Suprapubic skin (tissue), 4 donors: ENCODE measurements around the gene SFMBT1.

Source experiments
- CTCF ChIP-seq, 2 donors: fragments of 200-600 bp in 1 of 2; fragments of 450-650 bp in 1 of 2; sonication (generic) in 1 of 2; IDR thresholded peaks; one replicate each; pipeline ENCODE4 v1.5.1; 2016 to 2019; ENCODE audit warnings: antibody characterized with exemption in 2 of 2, mild to moderate bottlenecking in 1 of 2, moderate library complexity in 1 of 2
- EP300 ChIP-seq: sonication (generic); formaldehyde crosslinking; IDR thresholded peaks from one replicate; pipeline ENCODE4 v1.6.1; 2017; ENCODE audit warnings: antibody characterized with exemption
- POLR2A ChIP-seq, 2 donors: fragments of 450-650 bp; IDR thresholded peaks; one replicate each; pipeline ENCODE4 v1.6.1; 2017; ENCODE audit warnings: antibody characterized with exemption in 2 of 2, mild to moderate bottlenecking in 2 of 2, moderate library complexity in 2 of 2
- POLR2AphosphoS5 ChIP-seq, 3 donors: sonication (generic); formaldehyde crosslinking; IDR thresholded peaks; one replicate each; pipeline ENCODE4 v1.6.1; 2017; ENCODE audit warnings: antibody characterized with exemption in 3 of 3

DNA sequence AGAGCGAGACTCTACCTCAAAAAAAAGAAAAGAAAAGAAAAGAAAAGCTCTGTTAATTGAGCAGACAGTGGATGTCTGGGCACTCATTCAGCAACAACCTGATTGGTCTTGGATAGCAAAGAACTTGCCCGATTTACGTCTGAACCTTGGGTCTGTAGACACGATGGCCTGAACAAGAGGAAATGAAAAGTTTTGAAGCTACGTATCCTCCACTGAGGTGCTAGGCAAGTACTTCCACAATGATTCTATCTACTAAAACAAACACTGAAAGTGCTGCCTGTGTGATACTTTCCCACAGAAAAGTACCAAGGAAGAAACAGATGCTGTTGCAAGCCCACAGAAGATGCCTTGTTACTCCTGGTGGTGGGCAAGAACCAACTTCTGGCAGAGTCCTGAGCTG, 189.2 kb downstream of the SFMBT1 start:
- TF ChIP-seq CTCF (IDR thresholded peaks at IDR 0.05) (no peak), POLR2A (IDR thresholded peaks at IDR 0.05) (no peak), EP300 (no peak), POLR2AphosphoS5 (IDR thresholded peaks at IDR 0.05) (no peak)
